Stimulated activated CD8-positive, alpha-beta memory T cell treated with anti-CD3 and anti-CD28 coated beads, Interleukin-15, amount 100 ng/mL, for 4 hours (primary cell): Measurements from ENCODE around the gene DENND6B.
A peak's percentile ranks its signal among the peaks of the same experiment; 100 is the strongest.

Experiments
- DNase-seq, 2 donors: peaks; one replicate each; pipeline ENCODE4 v3.0.0-alpha.2; 2020; ENCODE audit warnings: low read depth in 2 of 2

DENND6B gene

DNA sequence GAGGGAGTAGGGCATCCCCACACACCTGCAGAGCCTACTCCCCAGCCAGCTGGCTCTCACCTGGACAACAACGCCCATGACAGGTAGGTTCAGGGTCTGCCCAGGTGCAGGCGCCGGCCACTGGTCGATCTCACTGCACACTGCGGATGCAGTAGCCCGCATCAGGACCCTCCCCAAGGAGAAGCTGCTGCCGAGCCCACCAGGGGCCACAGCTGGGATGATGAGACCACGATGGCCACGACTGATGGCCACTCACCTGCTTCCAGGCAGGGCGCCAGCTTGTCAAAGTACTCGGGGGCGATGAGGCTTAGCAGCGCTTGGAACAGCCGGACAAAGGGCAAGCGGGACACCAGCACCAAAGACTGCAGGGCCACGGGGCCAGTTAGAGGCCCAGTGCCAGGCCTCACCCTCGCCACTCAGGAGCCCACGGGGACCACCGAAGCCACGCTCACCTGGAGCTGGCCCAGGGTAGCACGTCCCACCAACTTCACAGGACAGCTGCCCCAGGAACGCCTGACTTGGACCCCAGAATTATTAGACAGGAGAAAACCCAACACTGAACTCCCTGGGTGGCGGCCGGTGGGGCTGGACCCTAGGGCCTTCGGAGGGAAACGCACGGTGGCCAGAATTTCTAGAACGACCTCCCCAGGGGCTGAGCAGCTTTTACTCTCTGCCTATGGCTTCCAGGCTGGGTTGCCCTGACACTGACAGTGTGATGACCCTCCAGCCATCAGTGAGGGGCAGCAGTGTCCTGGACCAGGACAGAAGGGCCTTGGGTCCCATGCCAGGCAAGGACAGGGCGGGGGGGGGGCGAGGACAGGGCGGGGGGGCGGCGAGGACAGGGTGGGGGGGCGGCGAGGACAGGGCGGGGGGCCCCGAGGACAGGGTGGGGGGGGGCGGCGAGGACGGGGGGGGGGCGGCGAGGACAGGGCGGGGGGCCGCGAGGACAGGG is 10.4 kb downstream of the DENND6B start:
- no peak for DNase-seq

DNA sequence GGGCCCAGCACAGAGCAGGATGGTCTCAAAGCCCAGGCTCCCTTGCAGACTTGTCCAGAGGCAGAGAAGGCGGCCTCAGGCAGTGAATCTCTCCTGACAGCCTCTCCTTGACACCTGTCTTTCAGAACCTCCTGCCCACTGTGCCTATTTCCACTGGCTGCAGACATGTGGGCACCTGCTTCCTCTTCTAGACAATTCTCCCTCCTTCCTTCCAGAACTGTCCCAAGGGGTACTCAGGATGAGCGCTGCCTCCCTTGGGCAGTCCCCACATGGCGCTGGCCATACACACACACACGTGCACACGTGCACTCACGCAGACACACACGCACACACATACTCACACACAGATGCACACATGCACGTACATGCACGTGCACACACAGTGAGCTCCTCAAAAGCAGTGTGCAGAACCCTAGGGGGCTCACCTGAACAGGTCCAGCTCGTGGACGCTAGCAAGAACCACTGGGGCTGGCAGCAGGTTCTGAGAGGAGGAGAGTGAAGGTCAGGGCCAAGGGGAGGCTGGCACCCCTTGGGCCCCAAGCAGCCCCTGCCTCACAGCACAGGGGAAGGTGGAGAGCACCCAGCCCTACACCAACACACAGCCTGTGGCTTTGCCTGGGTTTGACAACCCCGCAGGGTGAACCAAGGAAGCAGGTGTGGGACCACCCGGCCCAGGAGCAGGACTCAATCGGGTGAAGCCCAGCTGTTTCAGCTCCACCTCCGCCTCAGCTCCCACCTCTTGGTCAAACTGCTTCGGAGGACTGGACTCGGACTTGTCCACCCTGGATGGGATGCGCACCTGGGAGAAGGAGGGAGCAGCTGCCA is 11.3 kb downstream of the DENND6B start:
- no peak for DNase-seq

DNA sequence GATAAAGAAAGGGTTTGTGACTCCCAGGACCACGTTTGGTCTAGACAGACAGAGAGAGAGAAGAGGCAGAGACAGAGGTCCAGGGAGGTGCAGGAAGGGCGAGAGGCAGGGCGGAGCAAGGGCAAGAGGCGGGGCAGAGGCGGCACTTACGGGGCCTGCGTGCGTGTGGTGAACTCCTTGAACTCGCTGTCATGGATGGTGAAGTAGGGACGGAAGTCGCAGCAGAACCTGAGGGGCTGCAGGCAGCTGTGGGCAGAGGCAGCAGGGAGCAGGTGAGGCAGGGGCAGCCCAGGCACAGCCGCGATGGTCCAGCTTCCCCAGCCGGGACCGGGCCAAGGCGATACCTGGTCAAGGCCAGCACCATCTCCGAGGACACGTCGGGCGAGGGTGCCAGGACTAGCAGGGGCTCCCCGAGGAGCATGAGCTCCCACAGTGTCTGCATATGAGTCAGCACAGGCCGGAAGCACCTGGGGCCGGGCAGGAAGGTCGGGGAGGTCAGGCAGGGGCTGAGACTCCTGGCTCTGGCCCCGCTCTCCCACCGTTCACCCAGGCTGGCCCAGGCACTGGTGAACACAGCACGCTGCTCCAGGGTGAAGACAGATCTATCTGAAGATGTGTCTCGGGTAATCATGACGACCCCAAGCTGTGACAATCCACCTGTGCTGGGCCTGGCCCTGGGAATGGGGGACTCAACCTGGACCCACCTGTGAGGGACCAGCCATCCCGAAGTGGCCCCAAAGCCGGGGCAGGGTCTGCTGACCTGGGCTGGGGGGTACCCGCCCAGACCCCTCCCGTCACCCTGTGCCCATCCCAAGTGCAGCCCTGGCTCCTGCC is 12.1 kb downstream of the DENND6B start:
- DNase-seq: peak; percentile 34 to 44

DNA sequence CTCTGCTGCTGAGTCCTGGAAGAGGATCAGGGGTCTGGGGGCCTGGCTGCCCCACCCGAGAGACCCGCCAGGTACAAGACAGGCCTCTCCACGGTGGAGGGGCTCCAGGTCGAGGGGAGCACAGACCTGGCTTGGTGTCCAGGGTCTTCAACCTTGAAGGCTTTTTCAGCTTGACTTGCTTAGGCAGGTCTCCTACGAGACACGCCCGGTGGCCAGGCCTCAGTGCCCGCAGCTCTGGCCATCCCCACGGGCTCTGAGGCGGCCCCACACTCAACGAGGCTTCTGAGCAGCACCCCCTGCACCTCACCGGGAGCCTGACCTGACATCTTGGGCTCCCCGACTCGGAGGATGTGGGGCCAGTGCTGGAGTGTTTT is 12.7 kb downstream of the DENND6B start:
- no peak for DNase-seq

DNA sequence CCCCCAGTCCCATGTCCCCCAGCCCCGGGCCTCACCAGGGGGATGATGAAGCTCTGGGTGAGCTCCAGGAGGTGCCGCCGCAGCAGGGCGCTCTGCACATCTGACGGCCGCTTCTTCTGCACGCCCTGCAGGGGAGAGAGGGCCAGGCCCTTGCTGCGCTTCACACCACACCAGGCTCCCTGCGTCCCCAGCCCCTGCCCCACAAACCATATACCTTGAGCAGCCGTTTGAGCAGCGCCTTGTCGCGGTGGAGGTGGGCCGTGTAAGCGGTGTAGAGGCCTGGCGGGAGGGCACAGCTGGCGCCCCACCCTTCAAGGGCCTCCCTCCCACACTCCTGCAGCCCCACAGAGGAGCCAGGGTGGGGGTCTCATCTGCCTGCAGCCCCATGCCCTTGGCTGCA is 13.2 kb downstream of the DENND6B start:
- no peak for DNase-seq

DNA sequence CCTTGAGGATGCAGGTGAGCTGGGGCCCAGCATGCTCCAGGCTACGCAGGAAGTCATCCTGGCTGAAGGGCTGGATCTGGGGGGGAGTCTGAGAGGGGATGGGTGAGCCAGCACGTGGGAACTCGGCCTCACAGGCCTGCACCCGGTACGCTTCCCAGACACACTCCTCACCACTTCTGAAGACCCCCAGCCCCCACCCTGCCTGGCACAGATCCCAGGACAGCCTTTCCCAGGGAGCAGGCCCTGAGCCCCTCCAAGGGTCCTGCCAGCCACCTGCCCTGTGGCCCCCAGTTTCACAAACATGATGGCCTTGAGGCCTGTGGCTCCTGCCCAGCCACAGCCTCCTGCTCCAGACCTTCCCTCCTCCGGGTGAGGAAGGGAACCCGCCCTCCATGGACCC is 13.8 kb downstream of the DENND6B start:
- no peak for DNase-seq

DNA sequence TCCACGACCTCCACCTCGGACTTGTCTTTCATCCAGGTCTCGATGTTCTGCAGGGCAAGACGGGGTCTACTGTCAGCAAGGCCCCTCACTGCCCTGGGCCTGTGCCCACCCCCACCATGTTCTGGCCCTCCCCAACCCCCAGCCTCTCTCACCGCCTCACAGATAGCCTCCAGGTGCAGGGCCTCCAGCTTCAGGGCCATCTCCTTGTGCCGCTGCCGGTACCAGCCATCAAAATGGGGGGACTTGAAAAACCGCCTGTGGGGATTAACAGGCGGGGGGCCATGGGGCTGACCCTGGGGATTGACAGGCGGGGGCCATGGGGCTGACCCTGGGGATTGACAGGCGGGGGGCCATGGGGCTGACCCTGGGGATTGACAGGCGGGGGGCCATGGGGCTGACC is 14.4 kb downstream of the DENND6B start:
- no peak for DNase-seq

DNA sequence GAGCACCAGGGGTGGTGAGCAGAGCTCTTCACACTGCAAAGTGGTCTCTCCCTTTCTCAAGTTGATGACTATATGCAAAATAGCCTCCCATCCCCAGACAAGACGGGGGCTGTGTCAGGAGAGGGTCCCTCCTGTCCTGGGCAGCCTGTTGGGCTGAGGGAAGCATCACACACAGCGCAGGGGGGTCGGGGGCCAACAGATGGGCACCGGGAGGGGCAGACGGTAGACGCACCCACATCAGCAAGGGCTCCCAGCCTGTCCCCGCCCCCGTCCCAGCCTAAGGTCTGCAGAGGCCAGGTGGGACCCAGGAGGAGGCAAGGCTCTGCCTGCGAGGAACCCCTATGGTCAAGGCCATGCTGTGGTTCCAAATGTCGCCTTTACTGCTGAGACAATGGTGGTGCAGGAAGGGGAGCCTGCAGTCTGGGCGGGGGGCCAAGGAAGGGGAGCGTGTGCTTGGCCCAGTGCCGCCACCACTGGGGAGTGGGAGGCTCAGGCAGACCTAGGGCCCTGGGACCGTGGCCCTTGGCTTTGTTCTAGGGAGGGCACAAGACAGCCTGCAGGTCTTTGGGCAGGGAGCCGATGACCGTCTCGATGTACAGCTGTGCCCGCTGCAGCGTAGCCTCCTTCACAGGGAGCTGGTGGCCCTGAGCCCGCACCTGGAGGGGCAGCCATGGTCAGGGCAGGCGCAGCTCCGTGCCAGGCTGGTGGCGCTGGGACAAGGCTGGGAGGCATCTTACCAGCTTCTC is 15.0 kb downstream of the DENND6B start:
- DNase-seq: no peak

DNA sequence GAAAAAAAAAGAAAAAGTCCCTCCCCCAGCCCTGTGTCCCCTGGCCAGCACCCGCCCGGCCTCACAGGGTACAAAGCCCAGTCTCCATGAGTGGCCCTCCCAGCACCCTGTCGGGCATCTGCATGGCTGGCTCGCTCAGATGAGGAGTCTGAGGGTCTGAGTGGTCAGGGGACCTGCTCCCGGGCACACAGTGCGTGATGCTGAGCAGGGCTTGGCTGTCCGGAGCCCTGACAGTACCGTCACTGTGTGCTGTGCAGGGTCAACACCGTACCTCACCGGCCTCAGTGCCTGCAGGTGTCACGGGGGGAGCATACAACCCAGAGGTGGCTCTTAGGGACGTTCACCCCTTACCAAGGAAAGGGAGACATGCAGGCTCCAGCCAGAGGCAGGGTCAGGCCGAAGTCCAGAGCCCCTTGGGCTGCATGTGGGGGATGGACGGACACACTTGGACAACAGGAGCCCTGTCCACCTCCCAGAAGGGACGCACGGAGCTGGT is 15.8 kb downstream of the DENND6B start:
- DNase-seq: no peak

DNA sequence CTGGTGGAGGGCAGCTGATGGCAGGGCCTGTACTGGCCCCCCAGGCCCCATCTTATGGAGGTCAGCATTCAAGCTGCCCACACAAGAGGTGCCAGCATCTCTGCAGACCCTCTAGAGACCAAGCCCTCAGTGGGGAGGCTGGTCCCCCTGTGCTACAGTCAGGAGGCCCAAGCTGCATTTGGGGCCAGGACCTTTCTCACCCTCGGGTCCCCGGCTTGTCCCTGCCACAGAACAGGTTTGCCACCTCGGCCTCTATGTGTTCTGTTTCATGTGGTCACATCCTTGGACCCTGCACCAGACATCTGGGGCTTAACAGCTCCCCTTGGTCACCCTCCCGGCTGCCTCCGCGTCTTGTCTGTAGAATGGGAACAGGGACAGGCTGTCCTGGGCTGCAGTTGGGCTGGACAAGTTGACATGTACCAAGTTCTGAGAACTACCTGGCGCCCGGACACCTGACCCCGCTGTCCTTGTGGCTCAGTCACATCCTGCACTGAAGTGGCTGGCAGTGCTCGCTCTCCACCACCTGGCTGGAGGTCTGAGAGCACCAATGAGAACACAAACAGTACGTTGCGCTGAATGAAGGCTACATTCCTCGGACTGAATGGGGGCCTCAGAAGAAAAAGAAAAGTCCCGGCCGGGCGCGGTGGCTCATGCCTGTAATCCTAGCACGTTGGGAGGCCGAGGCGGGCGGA is 16.6 kb downstream of the DENND6B start:
- no peak for DNase-seq

DNA sequence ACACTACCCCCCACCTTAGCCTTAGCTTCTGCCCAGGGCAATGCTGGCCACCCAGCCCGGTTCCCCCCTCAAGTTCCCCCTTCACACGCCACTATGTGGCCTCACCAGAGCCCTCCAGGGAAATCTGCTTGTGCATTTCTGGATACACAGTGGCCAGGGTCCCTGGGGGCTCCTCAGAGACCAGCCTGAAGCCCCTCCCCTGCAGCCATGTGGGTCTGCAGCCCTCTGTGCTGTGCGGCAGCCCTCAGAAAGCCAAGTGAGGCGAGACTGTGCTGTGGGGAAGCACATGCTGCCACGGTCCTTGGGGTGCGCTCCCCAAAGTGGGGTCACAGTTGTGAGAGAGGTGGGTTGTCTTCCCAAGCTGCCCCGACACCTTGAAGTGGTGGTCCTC is 17.2 kb downstream of the DENND6B start:
- no peak for DNase-seq

DNA sequence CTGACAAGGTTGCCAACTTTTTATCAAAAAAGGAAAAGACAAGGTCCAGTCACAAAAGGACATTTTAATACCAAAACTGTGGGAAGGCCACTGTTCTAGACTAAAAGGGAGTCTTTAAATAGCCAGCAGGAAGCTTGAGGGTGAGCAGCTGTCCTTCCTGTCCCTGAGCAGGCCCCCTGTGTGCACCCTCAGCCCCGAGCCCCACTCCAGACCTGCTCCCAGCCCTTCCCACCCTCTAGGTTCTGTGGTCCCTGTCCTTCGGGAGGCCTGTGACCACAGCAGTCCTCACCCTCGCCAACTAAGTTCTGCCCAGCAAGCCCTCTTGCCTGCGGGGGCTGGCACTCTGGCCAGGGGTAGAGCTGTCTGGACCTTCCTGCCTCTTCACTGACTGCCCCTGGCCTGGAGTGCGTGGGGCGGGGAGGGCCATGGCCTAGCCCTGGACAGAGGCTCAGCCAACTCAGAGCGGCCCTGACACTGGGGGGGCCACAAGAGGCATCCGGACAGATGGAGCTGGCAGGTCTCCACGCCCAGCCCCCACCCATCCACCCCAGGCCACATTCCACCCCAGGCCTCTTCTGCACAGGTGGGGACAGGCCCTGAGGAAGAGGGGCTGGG is 17.7 kb downstream of the DENND6B start:
- DNase-seq: no peak

DNA sequence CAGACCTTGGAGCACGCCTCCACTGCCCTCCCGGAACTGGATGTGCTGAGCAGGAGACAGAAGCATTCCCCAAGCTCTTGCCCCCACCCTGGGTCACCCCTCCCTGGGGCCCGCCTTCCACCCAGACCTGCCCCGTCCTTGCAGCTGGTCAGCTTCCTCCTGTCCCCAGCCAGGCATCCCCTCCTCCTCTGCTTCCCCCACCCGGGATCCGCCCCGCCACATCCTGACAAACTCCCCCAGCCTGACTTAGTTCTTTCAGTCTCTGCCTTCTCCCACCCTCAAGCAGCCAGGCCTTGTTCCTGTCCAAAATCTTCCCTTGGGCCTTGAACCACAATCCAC is 18.2 kb downstream of the DENND6B start:
- no peak for DNase-seq

DNA sequence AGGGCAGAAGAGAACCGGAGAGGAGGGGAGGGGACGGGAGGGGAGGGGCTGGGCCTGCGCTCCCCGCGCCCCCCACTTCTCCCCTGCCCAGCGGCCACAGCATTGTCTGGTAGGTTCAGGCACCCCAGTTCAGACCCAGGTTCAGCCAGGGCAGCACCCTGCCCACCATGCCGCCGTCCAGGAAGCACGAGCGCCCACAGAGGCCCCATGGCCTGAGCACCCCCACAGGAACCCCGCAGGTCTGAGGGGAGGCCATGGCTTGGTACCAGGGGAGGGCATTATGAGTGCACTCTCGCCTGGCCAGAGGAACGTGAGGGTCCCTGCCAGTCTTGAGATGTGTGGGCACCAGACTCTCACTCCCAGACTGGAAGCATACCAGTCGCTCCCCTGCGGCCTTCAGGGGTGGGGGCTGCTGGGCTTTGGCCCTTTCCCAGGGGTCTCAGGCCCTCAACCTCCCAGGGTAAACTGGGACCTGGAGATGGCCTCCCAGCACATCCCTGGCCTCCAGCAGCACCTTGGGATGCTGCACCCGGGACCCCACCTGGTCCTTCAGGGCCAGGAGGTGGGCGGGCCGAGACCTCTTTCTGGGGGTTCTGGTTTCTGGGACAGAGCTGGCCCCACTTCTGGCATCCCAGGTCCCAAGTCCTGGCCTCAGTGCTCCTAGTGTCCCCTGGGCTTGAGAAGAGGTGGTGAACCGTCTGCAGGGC is 18.8 kb downstream of the DENND6B start:
- DNase-seq: no peak

DNA sequence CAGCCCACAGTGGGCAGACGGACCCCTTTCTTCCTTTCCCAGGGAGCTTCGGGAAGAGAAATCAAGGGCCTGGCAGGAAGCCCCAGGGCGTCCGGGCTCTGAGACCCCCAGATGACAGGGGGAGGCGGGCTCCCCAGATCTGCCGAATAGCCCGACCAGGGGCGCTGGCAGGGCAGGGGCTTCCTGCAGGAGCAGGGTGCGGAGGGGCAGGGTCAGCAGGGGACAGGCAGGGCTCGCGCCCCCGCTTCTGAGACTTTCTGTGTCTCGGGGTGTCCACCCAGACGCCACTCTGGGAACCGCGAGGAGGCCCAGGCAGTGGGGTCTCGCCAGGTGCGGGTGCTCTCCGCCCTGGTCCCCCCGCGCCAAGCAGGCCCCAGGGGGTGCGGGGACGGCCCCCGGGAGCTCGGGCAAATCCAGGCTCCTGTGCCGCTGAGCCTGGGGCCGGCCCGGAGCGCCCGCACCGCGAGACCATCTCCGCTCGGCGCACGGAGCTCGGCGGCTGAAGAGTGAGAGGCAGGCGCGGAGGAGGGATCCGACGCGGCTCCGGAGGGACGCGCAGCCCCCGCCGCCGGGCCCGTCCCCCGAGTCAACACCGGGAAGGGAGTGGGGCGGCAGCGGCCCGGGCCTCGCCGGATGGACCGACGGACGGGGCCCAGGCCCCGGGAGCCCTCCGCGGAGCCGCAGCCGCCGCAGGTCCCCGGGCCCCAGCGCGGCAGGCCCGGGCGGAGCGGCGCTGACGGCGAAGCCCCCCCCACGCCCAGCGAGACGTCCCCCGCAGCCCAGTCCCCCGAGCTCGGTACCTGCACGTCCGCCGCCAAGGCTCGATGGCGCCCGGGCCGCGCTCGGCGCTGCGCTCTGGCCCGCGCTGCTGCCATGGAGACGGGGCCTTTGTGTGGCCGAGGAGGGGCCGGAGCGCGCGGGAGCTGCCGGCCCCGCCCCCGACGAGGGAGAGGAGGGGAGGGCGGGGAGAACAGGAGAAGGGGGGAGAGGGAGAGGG is 19.8 kb downstream of the DENND6B start, which contains the start of gene PLXNB2:
PLXNB2 (minus strand) TSS at position 894 of the 997 bp plus-strand sequence. CDS start 17,062 bp downstream, outside the sequence.
- DNase-seq: no peak

DNA sequence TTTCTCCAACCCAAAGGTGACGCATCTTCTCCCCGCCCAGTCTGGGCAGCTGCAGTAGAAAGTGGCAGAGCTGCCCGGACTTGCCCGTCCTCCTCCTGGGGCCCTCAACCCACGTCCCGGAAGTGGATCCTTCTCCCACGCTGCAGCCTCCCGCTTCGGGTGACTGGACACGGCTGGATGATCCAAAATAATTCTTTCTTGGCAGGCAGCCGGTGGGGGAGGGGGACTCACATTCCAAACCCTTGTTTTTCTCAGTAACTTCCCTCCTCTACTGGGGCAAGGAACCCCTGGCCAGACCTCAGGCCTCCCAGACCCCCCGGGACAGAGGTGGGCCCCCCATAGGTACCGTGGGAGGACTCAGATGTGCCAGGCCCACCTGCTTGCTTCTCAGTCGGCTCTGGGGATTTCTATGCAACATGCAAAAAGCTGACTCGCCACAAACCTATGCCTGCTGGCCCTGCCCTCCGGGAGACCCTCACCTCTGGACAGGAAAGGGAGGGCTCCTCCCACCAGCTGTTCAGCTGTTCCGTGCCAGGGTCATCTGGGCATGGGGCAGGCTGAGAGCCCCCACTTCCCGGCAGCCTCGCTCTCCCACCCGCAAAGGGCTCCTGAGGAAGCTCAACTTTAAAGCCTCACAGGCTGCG is 20.8 kb downstream of the DENND6B start:
- no peak for DNase-seq

DNA sequence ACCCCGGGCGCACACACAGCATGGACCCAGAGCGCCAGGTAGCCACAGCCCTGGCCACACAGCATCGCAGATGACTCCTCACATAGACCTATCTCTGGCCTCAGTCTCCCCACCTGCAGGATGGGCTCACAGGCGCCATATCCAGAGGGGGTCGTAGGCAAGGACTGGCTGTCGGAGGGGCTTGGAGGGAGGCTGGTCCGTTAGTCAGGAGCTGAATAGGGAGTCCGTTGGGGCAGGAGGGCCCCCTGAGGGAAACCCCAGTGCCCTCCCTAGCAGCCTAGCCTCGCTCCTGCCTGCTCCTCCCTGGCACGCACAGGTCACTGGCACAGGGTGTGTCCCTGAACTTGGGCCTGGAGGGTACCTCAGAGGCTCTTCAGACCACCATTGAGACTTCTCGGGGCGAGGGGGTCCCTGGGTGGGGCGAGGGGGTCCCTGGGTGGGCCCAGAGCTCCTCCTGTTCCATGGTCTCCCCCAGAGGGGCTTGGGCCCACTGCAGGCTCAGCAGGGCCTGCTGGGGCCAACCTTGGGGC is 21.4 kb downstream of the DENND6B start:
- no peak for DNase-seq
